Panc1 (cell line): ENCODE measurements around the gene CCN6. TPM values are rescaled to one million over a fixed set of nuclear protein-coding genes. Genes with fewer than 3 reads are reported as not detected.

Experiments
- ATAC-seq: fragments of 200-7000 bp; cut with Tn5 transposase; 2 replicates; pipeline ENCODE4 v1.9.1; 2020; ENCODE audit warnings: mild to moderate bottlenecking, moderate library complexity
- BruUV-seq: library from RNA; stranded (reverse); fragments of 400-500 nt; replicated peaks from 2 replicates; lab custom pipeline; 2021; lab: Mats Ljungman, UMichigan
- CTCF ChIA-PET: fragments of 300-600 bp; sonication (Branson Sonifier 250); formaldehyde crosslinking; loops from one replicate; lab custom pipeline; 2022; ENCODE audit warnings: antibody characterized with exemption; lab: Charles Lee
- POLR2A ChIA-PET: fragments of 300-600 bp; sonication (Branson Sonifier 250); formaldehyde crosslinking; loops from one replicate; lab custom pipeline; 2022; ENCODE audit warnings: antibody characterized with exemption; lab: Charles Lee
- DNase-seq: peaks from one replicate; pipeline ENCODE4 v3.0.0-alpha.2; 2010; ENCODE audit warnings: low read depth, low spot score
- H3K27ac ChIP-seq: 2 replicates; pipeline ENCODE4 v1.5.1; 2011; ENCODE audit warnings: mild to moderate bottlenecking, low read length, inconsistent platforms
- H3K27me3 ChIP-seq: fragments of 200-500 bp; sonication (Bioruptor generic); 2 replicates; pipeline ENCODE4 v1.6.0; 2014; ENCODE audit warnings: low read length, inconsistent platforms; ENCODE audit not compliant: control insufficient read depth, insufficient read depth
- H3K36me3 ChIP-seq: fragments of 200-500 bp; sonication (Bioruptor generic); 2 replicates; pipeline ENCODE4 v1.5.1; 2014; ENCODE audit warnings: inconsistent platforms, mild to moderate bottlenecking, low read length, moderate library complexity; ENCODE audit not compliant: control insufficient read depth, insufficient read depth
- H3K4me1 ChIP-seq: 2 replicates; pipeline ENCODE4 v1.5.1; 2011; ENCODE audit warnings: inconsistent platforms, mild to moderate bottlenecking, low read length, moderate library complexity; ENCODE audit not compliant: control insufficient read depth, insufficient read depth
- H3K4me3 ChIP-seq, 2 experiments: 2 replicates each; pipeline ENCODE4 v1.5.1; 2011 to 2012; ENCODE audit warnings: low read depth in 2 of 2, low read length in 2 of 2, mild to moderate bottlenecking in 2 of 2, inconsistent platforms in 1 of 2, moderate library complexity in 1 of 2
- H3K9me3 ChIP-seq: fragments of 200-500 bp; sonication (Bioruptor generic); 2 replicates; pipeline ENCODE4 v1.5.1; 2014; ENCODE audit warnings: low read depth, mild to moderate bottlenecking, inconsistent platforms, low read length, moderate library complexity; ENCODE audit not compliant: control insufficient read depth, insufficient read depth
- CTCF ChIP-seq: fragments of 450-650 bp; IDR thresholded peaks from 2 replicates; pipeline ENCODE4 v1.5.1; 2017; ENCODE audit warnings: mild to moderate bottlenecking
- POLR2AphosphoS5 ChIP-seq: IDR thresholded peaks from 2 replicates; pipeline ENCODE4 v1.6.1; 2012; ENCODE audit warnings: mild to moderate bottlenecking, low read depth, low read length, moderate library complexity
- REST ChIP-seq, 2 experiments: IDR thresholded peaks; 2 replicates each; pipeline ENCODE4 v1.6.1; 2011 to 2012; ENCODE audit warnings: low read depth in 2 of 2, control low read depth in 1 of 2, low read length in 1 of 2, mild to moderate bottlenecking in 1 of 2, moderate library complexity in 1 of 2; ENCODE audit not compliant: insufficient read depth in 1 of 2
- SIN3A ChIP-seq: IDR thresholded peaks from 2 replicates; pipeline ENCODE4 v1.6.1; 2012; ENCODE audit warnings: low read depth, mild to moderate bottlenecking, low read length, moderate library complexity, borderline replicate concordance; ENCODE audit not compliant: insufficient read depth
- TCF7L2 ChIP-seq: IDR thresholded peaks from 2 replicates; pipeline ENCODE4 v1.6.1; 2011; ENCODE audit warnings: mild to moderate bottlenecking, low read depth, low read length, inconsistent platforms
- in situ Hi-C: cut with HindIII; loops from 2 replicates; pipeline ENCODE4 v1.10.0; 2016; ENCODE audit warnings: low sequenced_read_pairs, low pct_unique_long_range_greater_than_20kb
- intact Hi-C: fragments of 100-400 bp; cut with micrococcal nuclease; formaldehyde crosslinking; loops from one replicate; pipeline ENCODE4 v1.10.0; 2022; ENCODE audit not compliant: unreplicated experiment
- total RNA-seq: library from RNA; stranded (reverse); gene quantifications from one replicate; pipeline ENCODE4 v1.2.1, GENCODE V29; 2021; ENCODE audit not compliant: unreplicated experiment

CCN6 gene
- total RNA-seq, 1 experiment from 2014 or later: 3.0 TPM

- peak overlapping the region; percentile 27 to 48 for H3K4me3 ChIP-seq
- in situ Hi-C loops: no loop called here
- no peaks in the 10 kb centered on the region for H3K27me3 ChIP-seq
- intact Hi-C loops: no loop called here
- no peaks in the 10 kb centered on the region for H3K36me3 ChIP-seq
- peak overlapping the region; percentile 55 for H3K27ac ChIP-seq
- no peaks in the 10 kb centered on the region for H3K9me3 ChIP-seq
- TF ChIP-seq SIN3A (no peak), REST (IDR thresholded peaks at IDR 0.05; ENCODE audit: insufficient read depth in 1 of 2, low read depth in 2 of 2, low read length in 1 of 2) (no peak), POLR2AphosphoS5 (no peak), CTCF (no peak), TCF7L2 (no peak)
- H3K4me1 ChIP-seq: peaks cover 3% of the 10 kb centered on the region; the same call in 1 of the 2 replicates
- POLR2A ChIA-PET: interaction anchor here (0.6 kb wide), 1 partner anchor 893 kb away, joined by 3 read pairs; no protein-coding TSS in a partner anchor
- no TSS peak for BruUV-seq
- ATAC-seq (peak; percentile 65), DNase-seq (no peak)
- CTCF ChIA-PET: interaction anchor here (1.5 kb wide), 1 partner anchor 11 kb away, joined by 7 read pairs; no protein-coding TSS in a partner anchor
Measured at GRCh38 chr6:112054555-112055190, 769 bp downstream of the CCN6 start.

GRCh38 chr6:112058243-112059032 lies 4.5 kb downstream of the CCN6 start:
- ChIA-PET CTCF (interaction anchor here (0.6 kb wide), 1 partner anchor 21 kb away, joined by 3 read pairs; no protein-coding TSS in a partner anchor), POLR2A (no interaction called here)
- no peaks in the 10 kb centered on the region for H3K9me3 ChIP-seq
- H3K27me3 ChIP-seq: no peaks in the 10 kb centered on the region
- no peak overlapping the region for H3K4me3 ChIP-seq
- no TSS peak for BruUV-seq
- DNase-seq (no peak), ATAC-seq (no peak)
- no peak overlapping the region for H3K27ac ChIP-seq
- no peak for TF ChIP-seq SIN3A
- no peak for TF ChIP-seq CTCF
- TF ChIP-seq POLR2AphosphoS5: no peak
- TF ChIP-seq REST (IDR thresholded peaks at IDR 0.05; ENCODE audit: insufficient read depth in 1 of 2, low read depth in 2 of 2, low read length in 1 of 2): no peak
- TF ChIP-seq TCF7L2: no peak
- H3K4me1 ChIP-seq: peaks cover 3% of the 10 kb centered on the region; the same call in 1 of the 2 replicates
- intact Hi-C loops (no loop called here), in situ Hi-C loops (no loop called here)
- H3K36me3 ChIP-seq: no peaks in the 10 kb centered on the region
